Cardiac septum (tissue), 1 donor: ENCODE results near the gene RPL41. TPM values are rescaled to one million over a fixed set of nuclear protein-coding genes. Genes with fewer than 3 reads are reported as not detected.

Experiments used
- DNase-seq: peaks from one replicate; pipeline ENCODE4 v3.0.0-alpha.2; 2020; ENCODE audit warnings: low spot score
- intact Hi-C: fragments of 100-400 bp; cut with DNase I; formaldehyde crosslinking; loops from one replicate; pipeline ENCODE4 v1.14.0; 2022
- total RNA-seq: library from RNA; stranded (reverse); fragmentation: NEBNext Ultra II Directional; extraction: Animal tissue kit (Norgen Biotek cat#: 25700); gene quantifications from one replicate; pipeline ENCODE4 v1.2.1, GENCODE V29; 2021
- donor health status: DM: no; HTN: no; CAD: no.

Gene RPL41
- total RNA-seq, 1 donor from 2014 or later = 1,517 TPM

GRCh38 chr12:56121204-56121870 is 4.9 kb downstream of the RPL41 start:
- intact Hi-C loops = loop anchor here (5.0 to 10.0 kb wide), 2 partner anchors 136 to 343 kb away; partner anchors contain the start of genes ANKRD52 and SPRYD4
- DNase-seq = no peak

DNA sequence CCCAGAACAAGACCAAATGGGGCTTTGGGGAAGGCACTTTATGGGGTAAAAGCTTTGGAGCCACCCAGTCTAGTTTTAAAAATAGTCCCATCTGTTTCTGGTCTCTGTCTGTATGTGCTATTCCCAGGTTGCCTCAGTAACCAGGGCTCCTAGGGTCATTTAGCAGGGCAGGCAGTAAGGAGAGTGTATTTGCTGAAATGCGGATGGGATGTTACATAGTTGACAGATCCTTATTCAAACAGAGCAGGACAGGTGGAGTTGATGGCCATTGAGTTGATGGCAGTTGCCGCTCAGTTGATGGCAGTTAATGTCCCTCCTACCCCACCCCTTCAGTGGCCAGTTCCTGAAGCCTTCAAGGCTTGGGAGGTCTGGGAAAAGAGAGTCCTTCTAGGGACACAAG is 6.2 kb downstream of the RPL41 start:
- no peak for DNase-seq
- intact Hi-C loops = loop anchor here (5.0 to 10.0 kb wide), 2 partner anchors 135 to 342 kb away; partner anchors contain the start of genes ANKRD52 and SPRYD4

- intact Hi-C loops = loop anchor here (5.0 to 10.0 kb wide), 2 partner anchors 133 to 341 kb away; partner anchors contain the start of genes ANKRD52 and SPRYD4
- no peak for DNase-seq
These were observed 7.7 kb downstream of the RPL41 start for GRCh38 chr12:56124133-56124532.

- intact Hi-C loops = loop anchor here (1.0 to 10.0 kb wide), 3 partner anchors 32 to 338 kb away; partner anchors contain the start of genes MYL6, SMARCC2 and SPRYD4
- no peak for DNase-seq
These were observed 10.4 kb downstream of the RPL41 start for GRCh38 chr12:56126732-56127239.

- DNase-seq = no peak
- intact Hi-C loops = loop anchor here (2.0 to 10.0 kb wide), 2 partner anchors 31 to 337 kb away; partner anchors contain the start of genes MYL6 and SPRYD4
These were observed 11.1 kb downstream of the RPL41 start for GRCh38 chr12:56127485-56127887.

- peak; percentile 99 for DNase-seq
- intact Hi-C loops = loop anchor here (2.0 to 10.0 kb wide), 3 partner anchors 25 to 337 kb away; partner anchors contain the start of genes MYL6, MYL6B and SPRYD4
These were observed 11.6 kb downstream of the RPL41 start, which contains the start of gene ESYT1 for GRCh38 chr12:56127888-56128669. Gene ESYT1 (plus strand): TSS chr12:56128267. CDS start chr12:56128320, 53 bp downstream.

DNA sequence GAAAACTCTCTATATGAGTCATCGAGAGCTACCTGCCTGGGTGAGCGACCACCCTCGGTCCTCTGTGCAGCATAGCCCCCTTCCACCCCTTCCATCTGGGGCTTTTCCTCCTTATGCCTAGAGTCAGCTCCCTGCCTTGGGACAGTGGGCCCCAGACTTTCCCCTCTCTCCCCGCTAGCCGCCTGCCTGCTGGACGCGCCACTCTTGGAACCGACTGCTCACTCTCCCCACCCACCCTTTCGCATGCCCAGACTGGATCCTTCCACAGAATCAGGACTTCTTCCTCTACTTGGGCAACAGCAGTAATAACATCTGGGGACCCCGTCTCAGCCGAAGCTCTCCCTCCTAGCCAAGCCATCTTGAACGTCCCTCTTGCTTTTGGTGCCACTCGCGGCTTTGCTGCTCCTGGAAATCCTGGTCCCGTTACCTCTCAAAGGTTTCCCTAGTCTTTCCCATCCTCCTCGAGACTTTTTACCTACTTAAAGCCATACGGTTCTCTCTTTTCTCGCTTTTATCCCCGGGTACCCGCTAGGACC is 12.3 kb downstream of the RPL41 start:
- intact Hi-C loops = loop anchor here (2.0 to 10.0 kb wide), 2 partner anchors 24 to 336 kb away; partner anchors contain the start of genes MYL6B and SPRYD4
- no peak for DNase-seq

- intact Hi-C loops = loop anchor here (2.0 to 10.0 kb wide), 2 partner anchors 23 to 335 kb away; partner anchors contain the start of genes MYL6B and SPRYD4
- DNase-seq = peak; percentile 84
These were observed 12.9 kb downstream of the RPL41 start for GRCh38 chr12:56129206-56129941.

DNA sequence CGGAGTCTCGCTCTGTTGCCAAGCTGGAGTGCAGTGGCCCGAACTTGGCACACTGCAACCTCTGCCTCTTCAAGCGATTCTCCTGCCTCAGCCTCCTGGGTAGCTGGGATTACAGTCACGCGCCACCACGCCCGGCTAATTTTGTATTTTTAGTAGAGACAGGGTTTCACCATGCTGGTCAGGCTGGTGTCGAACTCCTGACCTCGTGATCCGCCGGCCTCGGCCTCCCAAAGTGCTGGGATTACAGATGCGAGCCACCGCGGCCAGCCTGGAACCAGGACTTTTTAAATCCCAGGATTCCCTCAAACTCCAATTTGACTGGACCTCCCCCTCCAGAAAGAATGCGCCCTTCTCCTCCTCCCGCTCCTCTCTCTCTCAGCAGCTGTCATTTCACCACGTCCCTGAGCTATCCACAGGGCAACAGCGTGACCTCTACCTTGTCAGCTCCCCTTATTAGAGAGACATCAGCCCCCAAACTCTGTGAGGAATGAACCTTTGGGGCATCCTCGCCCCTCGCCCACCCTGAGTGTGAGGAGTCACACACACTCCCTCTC is 13.6 kb downstream of the RPL41 start:
- intact Hi-C loops = loop anchor here (2.0 to 10.0 kb wide), 2 partner anchors 23 to 335 kb away; partner anchors contain the start of genes MYL6B and SPRYD4

DNA sequence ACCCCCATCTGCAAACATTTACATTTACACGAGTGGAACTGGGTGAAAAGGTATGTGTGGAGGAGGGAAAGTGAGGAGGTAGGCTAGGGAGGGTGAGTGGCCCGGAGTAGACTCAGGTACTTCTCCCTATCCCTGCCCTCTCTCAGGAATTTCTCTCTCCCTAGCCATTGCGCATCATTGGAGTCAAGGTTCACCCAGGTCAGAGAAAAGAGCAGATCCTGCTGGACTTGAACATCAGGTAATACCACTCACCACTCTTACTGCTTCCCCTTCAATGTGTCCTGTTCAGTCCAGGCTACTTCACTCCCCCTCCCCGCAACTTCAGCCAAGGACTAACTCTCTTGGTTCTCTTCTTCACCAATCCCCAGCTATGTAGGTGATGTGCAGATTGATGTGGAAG is 14.4 kb downstream of the RPL41 start:
- no peak for DNase-seq
- intact Hi-C loops = no loop called here

More for the DNA sequence above, 13.6 kb downstream of the RPL41 start:
- DNase-seq = no peak

DNA sequence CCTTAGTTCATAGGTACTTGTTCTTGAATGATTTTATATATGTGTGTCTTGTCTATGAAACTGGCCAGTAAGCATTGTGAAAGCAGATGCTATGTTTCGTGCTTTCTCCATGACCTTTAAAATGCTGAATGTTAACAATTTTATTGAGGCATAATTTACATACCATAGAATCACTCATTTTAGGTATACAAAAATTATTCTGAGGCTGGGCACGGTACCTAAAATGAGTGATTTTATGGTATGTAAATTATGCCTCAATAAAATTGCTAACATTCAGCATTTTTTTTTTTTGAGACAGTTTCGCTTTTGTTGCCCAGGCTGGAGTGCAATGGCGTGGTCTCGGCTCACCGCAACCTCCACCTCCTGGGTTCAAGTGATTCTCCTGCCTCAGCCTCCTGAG is 18.5 kb downstream of the RPL41 start:
- peak; percentile 3 for DNase-seq
- intact Hi-C loops = no loop called here

DNA sequence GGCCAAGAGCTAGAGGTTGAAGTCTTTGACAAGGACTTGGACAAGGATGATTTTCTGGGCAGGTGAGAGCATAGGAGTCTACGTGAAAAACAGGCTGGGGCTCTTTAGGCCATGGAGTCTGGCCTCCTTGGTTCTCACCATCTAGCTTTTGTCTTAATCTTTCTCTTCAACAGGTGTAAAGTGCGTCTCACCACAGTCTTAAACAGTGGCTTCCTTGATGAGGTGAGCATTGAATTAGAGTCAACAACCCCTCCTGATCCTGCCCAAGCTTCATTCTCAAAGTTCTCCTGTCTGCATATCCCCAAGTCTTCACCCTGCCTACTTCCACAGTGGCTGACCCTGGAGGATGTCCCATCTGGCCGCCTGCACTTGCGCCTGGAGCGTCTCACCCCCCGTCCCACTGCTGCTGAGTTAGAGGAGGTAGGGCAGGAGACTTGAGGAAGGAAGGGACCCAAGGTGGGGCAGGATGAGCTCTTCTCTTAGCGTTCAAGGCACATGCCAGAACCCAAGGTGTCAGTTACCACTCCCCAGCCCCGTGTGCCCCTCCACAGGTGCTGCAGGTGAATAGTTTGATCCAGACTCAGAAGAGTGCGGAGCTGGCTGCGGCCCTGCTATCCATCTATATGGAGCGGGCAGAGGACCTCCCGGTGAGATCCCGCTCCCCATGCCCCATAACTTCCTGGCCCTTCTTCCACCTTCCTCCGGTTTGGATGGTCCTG is 21.6 kb downstream of the RPL41 start:
- intact Hi-C loops = no loop called here
- DNase-seq = peak; percentile 35

DNA sequence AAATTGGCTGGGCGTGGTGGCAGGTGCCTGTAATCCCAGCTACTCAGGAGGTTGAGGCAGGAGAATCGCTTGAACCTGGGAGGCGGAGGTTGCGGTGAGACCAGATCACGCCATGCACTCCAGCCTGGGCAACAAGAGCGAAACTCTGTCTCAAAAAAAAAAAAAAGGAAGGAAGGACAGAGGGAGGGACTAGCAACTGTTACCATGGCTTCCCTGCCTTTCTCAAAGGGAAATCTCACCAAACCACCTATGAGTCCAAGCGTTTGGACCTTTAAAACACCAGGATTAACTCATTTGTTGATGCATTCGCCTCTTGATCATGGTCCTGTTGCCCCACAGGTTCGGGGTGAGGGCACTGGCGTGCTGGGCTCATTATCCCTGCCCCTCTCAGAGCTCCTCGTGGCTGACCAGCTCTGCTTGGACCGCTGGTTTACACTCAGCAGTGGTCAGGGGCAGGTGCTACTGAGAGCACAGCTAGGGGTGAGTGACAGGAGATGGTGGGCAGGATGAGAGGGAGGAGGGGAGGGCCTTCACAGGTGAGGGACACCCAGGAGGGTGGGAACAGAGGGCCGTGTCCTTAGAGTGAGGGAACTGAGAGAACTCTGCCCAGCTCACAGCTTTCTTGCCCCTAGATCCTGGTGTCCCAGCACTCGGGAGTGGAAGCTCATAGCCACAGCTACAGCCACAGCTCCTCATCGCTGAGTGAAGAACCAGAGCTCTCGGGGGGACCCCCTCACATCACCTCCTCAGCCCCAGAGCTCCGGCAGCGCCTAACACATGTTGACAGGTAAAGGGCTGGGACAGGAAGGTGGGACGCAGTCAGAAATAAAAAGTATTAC is 25.7 kb downstream of the RPL41 start:
- intact Hi-C loops = no loop called here
- DNase-seq = no peak

- intact Hi-C loops = no loop called here
These were observed 26.8 kb downstream of the RPL41 start for GRCh38 chr12:56143217-56143616.

GRCh38 chr12:56143870-56144269 is 27.4 kb downstream of the RPL41 start:
- intact Hi-C loops = no loop called here
- DNase-seq = no peak

More at GRCh38 chr12:56143217-56143616, 26.8 kb downstream of the RPL41 start:
- DNase-seq = no peak

DNA sequence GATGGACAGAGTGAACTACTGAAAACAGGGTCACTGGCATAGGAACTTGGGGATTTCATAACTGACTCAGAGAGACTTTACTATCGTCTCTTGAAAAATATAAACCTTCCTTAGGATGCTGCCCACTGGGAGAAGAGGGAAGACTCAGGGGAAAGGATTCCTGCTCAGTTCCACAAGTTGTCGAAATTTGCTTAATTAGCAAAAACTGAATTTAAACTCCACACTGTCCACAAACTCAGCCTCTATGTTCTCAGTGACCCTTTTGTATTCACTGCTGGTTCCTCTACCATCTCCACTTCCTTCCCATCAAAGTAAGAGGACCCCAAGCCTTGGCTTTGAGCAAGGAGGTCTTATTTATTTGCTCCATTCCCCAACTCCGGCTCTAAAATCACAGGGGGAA is 28.8 kb downstream of the RPL41 start:
- intact Hi-C loops = no loop called here
- no peak for DNase-seq
